GM19240 (cell line): ENCODE data around the gene PTPN6.

Experiments
- DNase-seq: peaks from one replicate; pipeline ENCODE4 v3.0.0; 2011; ENCODE audit warnings: low spot score; ENCODE audit not compliant: insufficient read length

Gene PTPN6

DNA sequence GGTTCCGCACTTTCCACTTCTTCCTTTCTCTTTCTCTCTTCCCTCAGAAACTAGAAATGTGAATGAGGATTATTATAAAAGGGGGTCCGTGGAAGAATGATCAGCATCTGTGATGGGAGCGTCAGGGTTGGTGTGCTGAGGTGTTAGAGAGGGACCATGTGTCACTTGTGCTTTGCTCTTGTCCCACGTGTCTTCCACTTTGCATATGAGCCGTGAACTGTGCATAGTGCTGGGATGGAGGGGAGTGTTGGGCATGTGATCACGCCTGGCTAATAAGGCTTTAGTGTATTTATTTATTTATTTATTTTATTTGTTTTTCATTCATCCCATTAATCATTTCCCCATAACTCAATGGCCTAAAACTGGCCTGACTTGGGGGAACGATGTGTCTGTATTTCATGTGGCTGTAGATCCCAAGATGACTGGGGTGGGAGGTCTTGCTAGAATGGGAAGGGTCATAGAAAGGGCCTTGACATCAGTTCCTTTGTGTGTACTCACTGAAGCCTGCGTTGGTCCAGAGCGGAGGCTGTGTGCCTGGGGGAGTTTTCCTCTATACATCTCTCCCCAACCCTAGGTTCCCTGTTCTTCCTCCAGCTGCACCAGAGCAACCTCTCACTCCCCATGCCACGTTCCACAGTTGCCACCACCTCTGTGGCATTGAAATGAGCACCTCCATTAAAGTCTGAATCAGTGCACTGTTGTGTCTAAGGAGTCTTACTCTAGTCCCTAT lies 28.0 kb upstream of the PTPN6 start:
- no peak for DNase-seq

DNA sequence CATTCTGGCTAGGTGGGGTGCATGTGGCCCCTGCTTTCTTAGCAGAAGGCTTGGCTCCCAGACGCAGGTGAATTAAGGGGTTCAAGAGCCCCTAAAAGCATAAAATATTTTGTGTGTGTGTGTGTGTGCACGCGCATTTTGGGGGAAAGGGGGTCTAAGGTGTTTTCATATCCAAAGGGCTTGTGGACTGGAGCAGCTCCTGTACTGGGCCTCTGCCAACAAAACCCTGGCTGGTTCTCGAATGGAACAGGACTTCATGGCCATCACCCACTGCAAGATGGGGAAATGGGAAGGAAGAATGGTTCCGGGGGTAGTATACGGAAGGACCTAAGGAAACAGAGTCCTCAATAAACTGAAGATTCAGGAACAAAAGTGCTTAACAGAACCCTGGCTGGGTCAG lies 27.3 kb upstream of the PTPN6 start:
- no peak for DNase-seq

DNA sequence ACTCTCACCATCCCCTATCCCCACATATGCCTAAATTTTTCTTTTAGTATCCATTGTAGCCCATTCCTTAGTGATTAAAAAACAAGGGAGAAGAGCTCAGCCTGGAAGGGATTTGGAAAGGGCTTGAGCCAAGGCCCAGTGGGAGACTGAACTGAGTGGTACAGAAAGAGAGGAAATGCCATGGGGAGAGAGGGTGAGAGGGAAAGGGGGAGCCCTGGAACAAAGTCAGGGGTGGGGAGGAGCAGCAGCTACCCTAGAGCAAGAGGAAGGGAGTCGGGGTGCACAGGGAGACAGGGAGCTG lies 26.0 kb upstream of the PTPN6 start:
- DNase-seq = no peak

DNA sequence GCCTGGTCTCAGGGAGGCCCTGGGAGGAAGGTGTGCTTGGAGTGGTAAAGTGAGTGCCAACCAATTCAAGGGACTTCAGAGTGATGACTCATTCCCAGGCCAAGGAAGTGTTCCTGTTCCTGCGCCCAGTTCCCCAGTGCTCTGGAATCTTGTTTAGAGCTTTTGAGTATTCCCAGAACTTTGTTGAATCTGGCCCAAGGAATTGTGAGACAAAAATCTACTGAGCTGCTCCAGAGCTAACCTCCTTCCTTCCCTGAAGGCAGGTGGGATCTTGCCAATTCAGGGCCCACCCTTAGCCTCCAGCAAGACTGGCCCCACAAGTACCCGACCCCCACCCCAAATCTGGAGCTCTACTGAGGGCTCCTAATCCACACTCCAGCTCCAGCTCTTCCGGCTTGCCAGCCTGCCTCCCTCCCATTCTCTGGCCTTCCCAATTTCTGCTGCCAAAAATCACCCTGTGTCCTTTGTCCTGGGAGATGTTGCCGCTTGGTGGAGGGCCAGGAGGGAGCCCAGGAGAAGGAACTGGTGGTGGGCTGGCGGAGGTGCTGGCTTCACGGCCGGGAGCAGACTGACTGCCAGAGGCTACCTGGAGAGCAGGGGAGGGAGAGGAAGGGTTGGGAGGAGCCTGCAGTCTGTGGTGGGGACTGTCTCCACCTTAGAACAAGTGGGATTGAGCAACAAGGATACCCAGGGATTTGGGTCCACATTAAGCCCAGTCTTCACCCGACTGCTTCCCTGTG lies 25.4 kb upstream of the PTPN6 start:
- DNase-seq = no peak

DNA sequence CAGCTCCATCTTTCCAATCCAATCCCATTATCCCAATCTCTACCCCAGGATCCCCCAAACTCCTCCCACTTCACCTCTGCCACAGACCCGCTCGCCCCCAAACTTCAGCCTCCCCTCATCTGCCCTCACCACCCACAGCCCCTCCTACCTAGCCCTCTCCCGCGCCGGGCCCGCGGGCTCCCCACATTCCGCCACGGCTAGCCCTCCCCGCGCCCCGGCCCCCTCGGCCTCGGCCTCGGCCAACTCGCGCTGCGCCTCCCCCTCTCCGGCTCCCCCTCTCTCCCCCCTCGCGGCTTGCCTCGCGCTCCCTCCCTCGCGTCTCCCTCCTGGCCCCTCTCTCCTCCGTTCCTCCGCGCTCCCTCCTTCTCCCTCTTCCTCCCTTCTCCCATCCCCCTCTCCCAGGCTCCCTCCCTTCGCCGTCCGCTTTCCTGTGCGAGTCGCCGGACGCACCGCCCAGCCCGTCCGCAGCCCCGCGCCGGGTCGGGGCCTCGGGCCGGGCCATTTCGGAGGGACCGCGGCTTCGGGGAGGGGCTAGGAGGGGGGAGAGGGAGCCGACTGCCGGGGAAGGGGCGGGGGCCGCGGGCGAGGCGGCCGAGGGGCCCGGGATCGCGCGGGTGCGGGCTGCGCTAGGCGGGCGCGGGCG lies 23.7 kb upstream of the PTPN6 start, which contains the start of gene ATN1:
Gene ATN1 (plus strand): TSS at position 581 of the 643 bp plus-strand sequence. CDS start 6,043 bp downstream, outside the sequence.
- DNase-seq = no peak

DNA sequence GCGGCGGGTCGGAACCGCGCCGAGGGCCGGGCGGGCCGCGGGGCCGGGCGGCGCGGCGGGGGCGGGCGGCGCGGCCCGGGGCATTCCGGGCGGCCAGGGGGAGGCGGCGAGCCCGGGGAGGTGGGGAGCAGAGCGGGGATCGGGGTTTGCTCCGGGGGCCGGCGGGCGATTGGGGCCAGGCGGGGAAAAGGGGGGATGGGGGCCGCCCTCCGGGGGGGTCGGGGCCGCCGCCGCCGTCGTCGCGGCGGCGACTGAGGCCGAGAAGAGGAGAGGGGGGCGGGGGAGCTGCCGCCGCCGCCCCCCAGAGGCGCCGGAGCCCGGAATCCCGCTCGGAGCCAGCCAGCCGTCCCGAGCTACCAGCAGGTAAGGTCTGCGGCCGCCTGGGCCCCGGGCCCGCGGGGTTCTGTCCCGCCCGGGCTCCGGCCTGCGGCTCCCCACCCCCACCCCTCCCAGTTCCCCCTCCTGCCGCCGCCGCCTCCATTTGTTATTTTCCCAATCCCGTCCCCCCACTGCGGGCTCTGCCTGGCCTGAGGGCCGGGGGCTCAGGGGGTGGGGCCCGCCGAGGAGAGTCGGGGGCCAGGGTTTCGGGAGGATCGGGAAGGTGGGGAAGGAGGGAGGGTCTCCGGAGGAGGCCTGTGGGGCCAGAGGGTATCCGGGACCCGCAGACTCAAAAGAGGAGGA lies 23.0 kb upstream of the PTPN6 start:
- DNase-seq = no peak

DNA sequence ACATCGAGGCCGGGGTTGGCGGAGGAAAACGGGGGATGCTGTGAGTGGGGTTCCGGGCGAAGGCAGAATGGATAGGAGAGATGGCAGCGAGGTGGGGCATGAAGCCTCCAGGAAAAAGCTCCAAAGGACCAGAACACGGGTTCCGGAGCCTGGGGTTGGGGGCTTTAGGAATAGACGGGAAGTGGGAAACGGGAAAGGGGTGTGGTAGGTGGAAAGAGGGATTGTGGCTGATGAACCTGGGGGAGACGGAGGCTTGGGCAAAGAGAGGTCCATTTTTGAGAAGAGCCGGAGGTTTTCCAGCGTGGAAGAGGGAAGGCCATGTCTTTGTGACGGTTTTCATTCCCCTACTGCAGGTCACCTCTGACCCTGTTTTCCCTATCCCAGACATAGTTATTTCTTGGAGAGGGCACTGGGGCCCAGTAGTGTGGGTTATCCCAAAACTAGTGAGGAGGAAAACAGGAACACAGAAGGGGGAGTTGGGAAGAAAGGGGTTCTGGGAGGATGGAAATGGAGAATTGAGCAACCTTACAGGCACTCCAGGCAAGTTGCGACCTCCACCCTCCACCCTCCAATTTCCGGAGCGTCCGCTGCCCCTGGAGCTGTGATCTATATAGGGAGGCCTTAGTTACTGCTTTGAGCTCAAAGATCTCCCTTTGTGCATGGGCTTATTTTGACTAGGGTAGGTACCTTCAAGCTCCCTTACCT lies 22.3 kb upstream of the PTPN6 start:
- DNase-seq = no peak

DNA sequence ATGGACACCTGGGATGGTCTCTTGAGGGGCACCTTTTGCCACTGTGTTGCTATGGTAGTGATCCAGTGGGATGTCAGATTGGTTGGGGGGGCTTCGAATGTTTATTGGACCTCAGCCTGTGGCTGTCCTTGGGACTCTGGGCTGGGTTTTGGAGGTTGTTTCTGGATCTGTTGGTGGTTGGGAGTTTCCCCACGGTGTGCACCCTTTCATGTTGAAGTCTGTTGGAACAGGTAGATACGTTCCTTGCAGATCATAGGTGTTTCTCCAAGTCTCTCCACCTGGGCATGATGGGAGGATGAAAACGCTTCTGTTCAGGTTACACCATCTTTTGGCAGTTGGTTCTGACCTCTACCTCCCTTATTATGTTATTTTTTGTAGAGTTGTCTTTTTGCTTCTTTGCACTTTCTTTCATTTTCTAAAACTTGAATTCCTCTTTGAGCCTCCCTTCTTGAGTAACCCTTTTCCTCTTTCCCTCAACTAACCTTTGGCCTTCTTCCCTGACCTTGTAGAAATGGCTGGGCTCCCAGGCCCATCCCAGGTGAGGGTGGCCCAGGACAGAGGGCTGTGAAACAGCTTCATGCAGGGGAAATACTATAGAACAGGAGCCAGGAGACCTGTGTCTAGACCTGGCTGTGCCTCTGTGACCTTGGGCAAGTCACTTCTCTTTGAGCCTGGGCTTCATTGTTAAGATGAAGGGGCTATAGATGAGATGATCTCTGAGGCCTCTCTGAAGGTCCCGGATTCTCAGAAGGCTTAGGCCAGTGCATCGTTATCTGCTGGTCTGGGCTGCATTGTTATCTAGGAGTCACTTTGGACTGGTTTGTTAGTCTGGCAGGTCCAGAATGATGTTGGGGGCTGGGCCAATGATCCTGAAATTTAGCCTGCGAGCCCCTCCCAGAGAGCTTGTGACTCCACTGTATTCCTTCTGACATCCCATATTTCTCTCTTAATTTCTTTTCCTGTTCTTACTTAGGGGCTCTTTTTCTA lies 21.4 kb upstream of the PTPN6 start:
- no peak for DNase-seq

DNA sequence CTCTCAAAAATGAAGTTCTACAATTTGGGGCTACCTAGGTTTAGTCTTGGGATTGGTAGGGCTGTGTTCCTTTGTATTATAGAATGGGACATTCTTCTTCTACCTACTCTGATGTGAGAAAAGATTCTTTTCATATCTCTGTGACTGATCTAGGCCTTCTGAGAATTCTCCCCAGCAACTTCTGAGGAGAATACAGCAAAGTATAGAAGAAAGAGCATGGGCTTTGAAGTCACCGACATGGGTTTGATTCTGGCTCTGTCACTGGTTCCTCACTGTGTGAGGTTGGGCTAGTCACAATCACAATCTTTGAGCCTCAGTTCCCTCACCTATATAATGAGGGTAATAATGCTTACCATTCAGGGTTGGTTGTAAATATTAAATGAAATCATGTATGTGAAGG lies 18.4 kb upstream of the PTPN6 start:
- no peak for DNase-seq

DNA sequence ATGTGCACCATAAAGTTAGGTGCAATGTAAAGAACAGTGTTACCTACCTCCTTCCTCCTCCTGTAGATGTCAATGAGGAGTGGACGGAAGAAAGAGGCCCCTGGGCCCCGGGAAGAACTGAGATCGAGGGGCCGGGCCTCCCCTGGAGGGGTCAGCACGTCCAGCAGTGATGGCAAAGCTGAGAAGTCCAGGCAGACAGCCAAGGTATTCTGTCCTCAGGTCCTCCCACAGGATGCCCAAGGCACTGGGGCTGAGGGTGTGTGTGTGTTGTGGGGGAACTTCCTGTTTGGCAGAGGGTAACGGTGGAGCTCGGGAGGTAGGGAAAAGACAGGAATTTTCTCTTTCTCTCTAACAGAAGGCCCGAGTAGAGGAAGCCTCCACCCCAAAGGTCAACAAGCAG lies 17.0 kb upstream of the PTPN6 start:
- DNase-seq = no peak

DNA sequence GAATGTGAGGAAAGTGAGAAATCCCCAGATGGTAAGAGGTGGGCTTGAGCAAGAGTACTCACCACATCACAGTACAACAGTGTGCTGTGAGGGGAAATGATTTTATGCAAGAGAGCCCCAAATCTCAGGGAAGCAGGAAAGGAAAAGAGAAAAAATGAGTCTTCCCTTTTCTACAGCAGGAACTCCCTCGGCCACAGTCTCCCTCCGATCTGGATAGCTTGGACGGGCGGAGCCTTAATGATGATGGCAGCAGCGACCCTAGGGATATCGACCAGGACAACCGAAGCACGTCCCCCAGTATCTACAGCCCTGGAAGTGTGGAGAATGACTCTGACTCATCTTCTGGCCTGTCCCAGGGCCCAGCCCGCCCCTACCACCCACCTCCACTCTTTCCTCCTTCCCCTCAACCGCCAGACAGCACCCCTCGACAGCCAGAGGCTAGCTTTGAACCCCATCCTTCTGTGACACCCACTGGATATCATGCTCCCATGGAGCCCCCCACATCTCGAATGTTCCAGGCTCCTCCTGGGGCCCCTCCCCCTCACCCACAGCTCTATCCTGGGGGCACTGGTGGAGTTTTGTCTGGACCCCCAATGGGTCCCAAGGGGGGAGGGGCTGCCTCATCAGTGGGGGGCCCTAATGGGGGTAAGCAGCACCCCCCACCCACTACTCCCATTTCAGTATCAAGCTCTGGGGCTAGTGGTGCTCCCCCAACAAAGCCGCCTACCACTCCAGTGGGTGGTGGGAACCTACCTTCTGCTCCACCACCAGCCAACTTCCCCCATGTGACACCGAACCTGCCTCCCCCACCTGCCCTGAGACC lies 15.6 kb upstream of the PTPN6 start:
- DNase-seq = no peak

DNA sequence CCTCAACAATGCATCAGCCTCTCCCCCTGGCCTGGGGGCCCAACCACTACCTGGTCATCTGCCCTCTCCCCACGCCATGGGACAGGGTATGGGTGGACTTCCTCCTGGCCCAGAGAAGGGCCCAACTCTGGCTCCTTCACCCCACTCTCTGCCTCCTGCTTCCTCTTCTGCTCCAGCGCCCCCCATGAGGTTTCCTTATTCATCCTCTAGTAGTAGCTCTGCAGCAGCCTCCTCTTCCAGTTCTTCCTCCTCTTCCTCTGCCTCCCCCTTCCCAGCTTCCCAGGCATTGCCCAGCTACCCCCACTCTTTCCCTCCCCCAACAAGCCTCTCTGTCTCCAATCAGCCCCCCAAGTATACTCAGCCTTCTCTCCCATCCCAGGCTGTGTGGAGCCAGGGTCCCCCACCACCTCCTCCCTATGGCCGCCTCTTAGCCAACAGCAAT lies 14.9 kb upstream of the PTPN6 start:
- DNase-seq = no peak

DNA sequence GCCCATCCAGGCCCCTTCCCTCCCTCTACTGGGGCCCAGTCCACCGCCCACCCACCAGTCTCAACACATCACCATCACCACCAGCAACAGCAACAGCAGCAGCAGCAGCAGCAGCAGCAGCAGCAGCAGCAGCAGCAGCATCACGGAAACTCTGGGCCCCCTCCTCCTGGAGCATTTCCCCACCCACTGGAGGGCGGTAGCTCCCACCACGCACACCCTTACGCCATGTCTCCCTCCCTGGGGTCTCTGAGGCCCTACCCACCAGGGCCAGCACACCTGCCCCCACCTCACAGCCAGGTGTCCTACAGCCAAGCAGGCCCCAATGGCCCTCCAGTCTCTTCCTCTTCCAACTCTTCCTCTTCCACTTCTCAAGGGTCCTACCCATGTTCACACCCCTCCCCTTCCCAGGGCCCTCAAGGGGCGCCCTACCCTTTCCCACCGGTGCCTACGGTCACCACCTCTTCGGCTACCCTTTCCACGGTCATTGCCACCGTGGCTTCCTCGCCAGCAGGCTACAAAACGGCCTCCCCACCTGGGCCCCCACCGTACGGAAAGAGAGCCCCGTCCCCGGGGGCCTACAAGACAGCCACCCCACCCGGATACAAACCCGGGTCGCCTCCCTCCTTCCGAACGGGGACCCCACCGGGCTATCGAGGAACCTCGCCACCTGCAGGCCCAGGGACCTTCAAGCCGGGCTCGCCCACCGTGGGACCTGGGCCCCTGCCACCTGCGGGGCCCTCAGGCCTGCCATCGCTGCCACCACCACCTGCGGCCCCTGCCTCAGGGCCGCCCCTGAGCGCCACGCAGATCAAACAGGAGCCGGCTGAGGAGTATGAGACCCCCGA lies 14.3 kb upstream of the PTPN6 start:
- DNase-seq = no peak

DNA sequence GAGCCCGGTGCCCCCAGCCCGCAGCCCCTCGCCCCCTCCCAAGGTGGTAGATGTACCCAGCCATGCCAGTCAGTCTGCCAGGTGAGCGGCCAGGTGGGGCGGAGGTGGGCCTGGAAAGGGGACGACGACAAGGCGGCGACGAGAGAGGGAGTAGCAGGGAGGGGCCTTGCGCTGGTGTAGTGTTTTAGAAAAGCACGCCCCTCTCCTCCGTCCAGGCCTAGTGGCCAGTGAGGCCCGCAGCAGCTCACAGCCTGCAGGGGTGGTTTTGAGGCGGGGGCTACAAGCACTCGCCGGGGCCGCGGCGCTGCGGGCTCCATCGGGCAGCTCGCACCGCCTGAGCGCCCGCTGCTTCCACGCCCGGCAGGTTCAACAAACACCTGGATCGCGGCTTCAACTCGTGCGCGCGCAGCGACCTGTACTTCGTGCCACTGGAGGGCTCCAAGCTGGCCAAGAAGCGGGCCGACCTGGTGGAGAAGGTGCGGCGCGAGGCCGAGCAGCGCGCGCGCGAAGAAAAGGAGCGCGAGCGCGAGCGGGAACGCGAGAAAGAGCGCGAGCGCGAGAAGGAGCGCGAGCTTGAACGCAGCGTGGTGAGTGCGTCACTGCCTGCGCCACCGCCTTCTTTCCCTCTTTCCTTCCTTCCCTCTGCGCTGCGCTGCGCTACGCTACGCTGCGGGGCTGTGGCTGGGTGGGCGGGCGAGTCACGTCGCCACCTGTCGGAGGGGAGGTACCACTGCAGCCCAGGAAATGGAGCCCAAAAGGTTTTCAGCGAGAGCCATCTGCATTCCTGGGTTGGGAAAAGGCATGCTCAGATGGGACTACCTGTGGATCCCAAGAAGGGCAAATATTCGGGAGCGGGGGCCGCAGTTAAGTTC lies 13.4 kb upstream of the PTPN6 start:
- peak; percentile 67 for DNase-seq

DNA sequence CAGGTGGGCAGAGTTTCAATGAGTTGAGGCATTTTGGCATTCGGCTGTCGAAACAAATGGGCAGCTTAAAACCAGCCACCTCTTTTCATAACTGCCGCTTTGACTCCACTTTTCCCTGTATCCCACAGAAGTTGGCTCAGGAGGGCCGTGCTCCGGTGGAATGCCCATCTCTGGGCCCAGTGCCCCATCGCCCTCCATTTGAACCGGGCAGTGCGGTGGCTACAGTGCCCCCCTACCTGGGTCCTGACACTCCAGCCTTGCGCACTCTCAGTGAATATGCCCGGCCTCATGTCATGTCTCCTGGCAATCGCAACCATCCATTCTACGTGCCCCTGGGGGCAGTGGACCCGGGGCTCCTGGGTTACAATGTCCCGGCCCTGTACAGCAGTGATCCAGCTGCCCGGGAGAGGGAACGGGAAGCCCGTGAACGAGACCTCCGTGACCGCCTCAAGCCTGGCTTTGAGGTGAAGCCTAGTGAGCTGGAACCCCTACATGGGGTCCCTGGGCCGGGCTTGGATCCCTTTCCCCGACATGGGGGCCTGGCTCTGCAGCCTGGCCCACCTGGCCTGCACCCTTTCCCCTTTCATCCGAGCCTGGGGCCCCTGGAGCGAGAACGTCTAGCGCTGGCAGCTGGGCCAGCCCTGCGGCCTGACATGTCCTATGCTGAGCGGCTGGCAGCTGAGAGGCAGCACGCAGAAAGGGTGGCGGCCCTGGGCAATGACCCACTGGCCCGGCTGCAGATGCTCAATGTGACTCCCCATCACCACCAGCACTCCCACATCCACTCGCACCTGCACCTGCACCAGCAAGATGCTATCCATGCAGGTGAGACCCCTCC lies 12.6 kb upstream of the PTPN6 start:
- no peak for DNase-seq

DNA sequence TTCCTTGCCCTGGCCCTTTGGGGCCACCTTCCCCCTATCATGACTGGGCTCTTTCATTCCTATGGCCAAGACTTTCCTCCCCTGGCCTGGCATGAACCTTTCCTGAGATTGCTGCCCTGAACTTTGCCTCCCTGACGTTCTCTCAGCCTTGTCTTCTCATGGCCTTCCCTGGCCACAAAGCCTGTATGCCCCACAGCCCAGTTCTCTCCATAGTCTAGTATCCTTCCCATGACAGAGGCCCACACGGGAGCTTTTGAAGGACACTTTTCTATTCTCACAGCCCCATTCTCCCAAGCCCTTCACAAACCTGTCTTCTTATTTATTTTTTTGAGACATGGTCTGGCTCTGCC lies 12.0 kb upstream of the PTPN6 start:
- DNase-seq = no peak

DNA sequence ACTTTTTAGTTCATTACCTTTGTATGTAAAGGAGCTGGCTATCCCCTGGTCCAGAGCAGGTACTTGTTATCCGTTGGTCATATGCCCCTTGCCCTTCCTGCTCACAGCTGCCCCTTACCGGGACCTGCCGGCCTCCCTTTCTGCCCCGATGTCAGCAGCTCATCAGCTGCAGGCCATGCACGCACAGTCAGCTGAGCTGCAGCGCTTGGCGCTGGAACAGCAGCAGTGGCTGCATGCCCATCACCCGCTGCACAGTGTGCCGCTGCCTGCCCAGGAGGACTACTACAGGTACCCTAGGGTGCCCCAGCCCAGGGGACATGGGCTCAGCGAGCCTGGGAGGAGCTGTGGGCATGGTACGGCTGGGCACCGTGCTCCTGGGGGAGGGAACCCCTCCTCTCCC lies 9.9 kb upstream of the PTPN6 start:
- no peak for DNase-seq
